Activated T-cell treated with anti-CD3 and anti-CD28 coated beads, Interleukin-2, amount 50 U/mL, for 4 hours (primary cell): Measurements from ENCODE around the gene CHRNB2. TPM values are rescaled to one million over a fixed set of nuclear protein-coding genes. Genes with fewer than 3 reads are reported as not detected.

Experiments used
- ATAC-seq, 2 donors: fragments of 200-7000 bp; cut with Tn5 transposase; one replicate each; pipeline ENCODE4 v1.10.0; 2021
- DNase-seq: peaks from one replicate; pipeline ENCODE4 v3.0.0-alpha.2; 2020
- H3K27me3 Mint-ChIP-seq: one replicate; pipeline ENCODE4 v1.8.0; 2021; ENCODE audit warnings: low read depth, mixed read lengths
- H3K36me3 Mint-ChIP-seq: one replicate; pipeline ENCODE4 v1.8.0; 2022; ENCODE audit warnings: mixed read lengths; ENCODE audit not compliant: insufficient read depth
- H3K4me1 Mint-ChIP-seq: one replicate; pipeline ENCODE4 v1.8.0; 2021; ENCODE audit warnings: low read depth, mixed read lengths
- H3K4me3 Mint-ChIP-seq: one replicate; pipeline ENCODE4 v1.8.0; 2021; ENCODE audit warnings: mild to moderate bottlenecking, moderate library complexity, mixed read lengths
- H3K9me3 Mint-ChIP-seq: one replicate; pipeline ENCODE4 v1.8.0; 2021; ENCODE audit warnings: mixed read lengths
- total RNA-seq, 3 donors: library from RNA; stranded (reverse); gene quantifications; one replicate each; pipeline ENCODE4 v1.2.1, GENCODE V29; 2021

CHRNB2 gene
- total RNA-seq, 3 donors from 2014 or later = 0.14 TPM; not detected in 2

- Mint-ChIP-seq H3K36me3 (peaks cover 18% of the 10 kb centered on the region), H3K27me3 (no peaks in the 10 kb centered on the region), H3K4me3 (no peak overlapping the region), H3K9me3 (no peaks in the 10 kb centered on the region), H3K4me1 (peaks cover 40% of the 10 kb centered on the region)
- ATAC-seq = no peak
- no peak for DNase-seq
Measured at GRCh38 chr1:154620751-154621150, 53.2 kb downstream of the CHRNB2 start.

DNA sequence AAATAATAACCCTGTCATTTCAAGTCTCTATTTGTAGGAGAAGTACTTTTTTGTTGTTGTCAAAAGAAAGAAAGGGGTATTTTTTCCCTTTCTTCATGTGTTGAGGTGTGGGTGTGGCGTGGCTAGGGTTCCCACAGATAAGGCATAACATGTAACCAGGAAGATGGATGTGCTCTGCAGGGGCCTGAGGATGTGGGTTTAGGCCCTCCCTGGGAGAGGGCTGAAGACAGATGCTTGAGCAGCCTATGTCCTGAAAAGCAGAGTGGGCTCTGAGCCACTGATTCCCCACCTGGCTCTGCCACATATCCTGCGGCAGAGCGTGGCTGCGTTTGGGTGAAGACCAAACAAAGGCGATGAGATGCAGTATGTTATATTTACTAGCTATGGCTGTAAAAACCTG is 54.3 kb downstream of the CHRNB2 start:
- DNase-seq (no peak), ATAC-seq (no peak)
- Mint-ChIP-seq H3K9me3 (no peaks in the 10 kb centered on the region), H3K36me3 (peaks cover 20% of the 10 kb centered on the region), H3K4me1 (peaks cover 43% of the 10 kb centered on the region), H3K27me3 (no peaks in the 10 kb centered on the region), H3K4me3 (no peak overlapping the region)

GRCh38 chr1:154622503-154623039 is 55.0 kb downstream of the CHRNB2 start:
- no peak for ATAC-seq
- Mint-ChIP-seq H3K4me1 (peaks cover 44% of the 10 kb centered on the region), H3K36me3 (peaks cover 22% of the 10 kb centered on the region), H3K9me3 (no peaks in the 10 kb centered on the region), H3K27me3 (no peaks in the 10 kb centered on the region), H3K4me3 (no peak overlapping the region)
- no peak for DNase-seq

DNA sequence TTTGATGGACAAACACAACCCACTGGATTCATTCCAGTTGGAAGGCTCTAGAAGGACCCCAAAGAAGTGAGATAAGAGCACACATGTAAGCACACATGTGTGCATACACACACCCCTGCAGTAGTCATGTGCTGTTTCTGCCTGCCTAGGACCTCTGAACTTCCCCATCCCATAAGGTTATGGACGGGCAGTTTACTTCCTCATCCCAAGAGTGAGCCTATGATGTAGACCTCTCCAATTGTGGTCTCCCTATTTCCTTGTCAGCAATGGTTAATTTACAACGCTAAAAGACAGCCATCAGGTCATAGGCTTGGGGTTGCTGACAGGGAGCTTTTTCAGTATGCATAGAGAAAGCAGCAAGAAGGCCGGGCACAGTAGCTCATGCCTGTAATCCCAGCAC is 55.8 kb downstream of the CHRNB2 start:
- ATAC-seq (no peak), DNase-seq (no peak)
- Mint-ChIP-seq H3K36me3 (peaks cover 22% of the 10 kb centered on the region), H3K4me1 (peaks cover 48% of the 10 kb centered on the region), H3K4me3 (no peak overlapping the region), H3K27me3 (no peaks in the 10 kb centered on the region), H3K9me3 (no peaks in the 10 kb centered on the region)

DNA sequence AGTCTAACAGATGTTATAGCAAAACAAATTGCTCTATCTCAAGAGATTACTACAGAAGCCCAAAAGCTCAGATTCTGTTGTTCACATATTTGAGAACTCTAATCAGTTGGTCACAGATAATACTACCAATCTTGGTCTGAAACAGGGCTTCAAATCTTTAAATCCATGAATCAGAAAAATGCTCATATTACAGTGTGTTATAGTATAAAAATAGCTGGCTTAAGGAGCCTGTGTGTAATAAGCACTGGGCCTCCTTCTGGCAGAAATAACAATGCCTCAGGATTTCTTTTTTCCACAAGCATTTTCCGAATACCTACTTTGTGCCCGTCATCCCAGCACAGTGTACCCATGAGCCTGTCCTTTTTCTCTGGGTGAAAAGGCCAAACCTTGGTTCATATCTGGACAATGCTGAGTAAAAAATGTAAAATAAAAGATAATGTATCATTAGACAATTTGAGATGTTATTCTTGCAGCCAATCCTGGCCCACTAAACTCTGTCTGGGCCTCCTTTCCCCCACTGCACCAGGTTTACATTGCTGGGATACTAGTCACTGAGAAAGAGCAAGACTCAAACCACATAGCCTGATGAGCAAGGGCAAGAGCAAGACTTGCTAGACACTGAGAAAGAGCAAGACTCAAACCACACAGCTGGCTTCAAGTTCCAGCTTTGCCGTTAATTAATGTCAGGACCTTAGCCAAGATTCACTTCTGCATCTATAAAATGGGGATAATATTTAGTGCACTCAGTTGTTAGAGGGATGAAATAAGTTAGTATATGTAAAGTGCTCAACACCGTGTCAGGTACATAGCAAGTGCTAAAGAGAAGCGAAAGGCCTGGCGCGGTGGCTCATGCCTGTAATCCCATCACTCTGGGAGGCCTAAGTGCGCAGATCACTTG is 57.4 kb downstream of the CHRNB2 start:
- peak overlapping the region; percentile 31 for H3K4me3 Mint-ChIP-seq
- DNase-seq (no peak), ATAC-seq (no peak)
- H3K9me3 Mint-ChIP-seq = peaks cover 12% of the 10 kb centered on the region
- peaks cover 25% of the 10 kb centered on the region for H3K36me3 Mint-ChIP-seq
- no peaks in the 10 kb centered on the region for H3K27me3 Mint-ChIP-seq
- peaks cover 48% of the 10 kb centered on the region for H3K4me1 Mint-ChIP-seq

DNA sequence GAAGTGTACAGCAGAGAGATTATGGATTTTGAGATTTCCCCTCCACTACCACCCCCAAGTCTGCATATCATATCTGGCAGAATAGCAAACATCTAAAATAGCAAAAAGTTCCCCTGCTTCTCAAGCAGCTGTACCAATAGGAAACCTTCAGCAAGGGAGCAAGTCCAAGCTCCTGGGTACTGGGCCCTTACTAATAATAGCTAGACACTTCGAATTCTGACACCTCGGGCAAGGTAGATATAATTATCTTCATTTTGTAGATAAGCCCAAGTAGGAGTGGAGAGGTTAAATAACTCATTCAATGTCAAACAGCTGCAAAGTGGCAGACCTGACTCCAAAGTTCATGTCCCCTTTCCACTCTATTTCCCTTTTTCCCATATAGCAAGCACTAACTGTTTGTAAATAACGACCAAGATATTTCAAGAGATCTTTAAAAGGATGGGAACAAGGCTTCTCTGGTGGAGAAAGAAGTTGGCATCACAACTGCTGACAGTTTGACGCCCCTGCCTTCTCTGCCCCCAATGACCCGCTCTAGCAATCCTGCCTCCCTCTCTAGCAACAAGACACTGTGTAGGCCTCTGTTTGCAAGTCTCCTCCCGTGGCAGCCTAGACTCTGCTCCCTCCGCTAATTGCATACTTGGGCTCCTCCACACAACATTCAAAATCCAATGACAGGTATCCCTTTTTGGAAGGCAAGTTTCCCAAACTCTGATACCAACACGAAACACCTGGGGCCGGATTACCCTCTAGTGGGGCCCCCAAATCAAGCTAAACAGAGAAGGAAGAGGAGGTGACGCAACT is 59.1 kb downstream of the CHRNB2 start:
- peaks cover 26% of the 10 kb centered on the region for H3K36me3 Mint-ChIP-seq
- DNase-seq (no peak), ATAC-seq (peak; percentile 15 to 23)
- H3K4me1 Mint-ChIP-seq = peaks cover 44% of the 10 kb centered on the region
- H3K4me3 Mint-ChIP-seq = peak overlapping the region; percentile 96
- no peaks in the 10 kb centered on the region for H3K27me3 Mint-ChIP-seq
- H3K9me3 Mint-ChIP-seq = peaks cover 13% of the 10 kb centered on the region

- ATAC-seq = peak; percentile 83 to 84
- peaks cover 39% of the 10 kb centered on the region for H3K4me1 Mint-ChIP-seq
- peaks cover 27% of the 10 kb centered on the region for H3K36me3 Mint-ChIP-seq
- H3K9me3 Mint-ChIP-seq = peaks cover 13% of the 10 kb centered on the region
- peak; percentile 94 for DNase-seq
- peak overlapping the region; percentile 96 for H3K4me3 Mint-ChIP-seq
- peaks cover 4% of the 10 kb centered on the region for H3K27me3 Mint-ChIP-seq
Measured at GRCh38 chr1:154627257-154628120, 59.9 kb downstream of the CHRNB2 start.

DNA sequence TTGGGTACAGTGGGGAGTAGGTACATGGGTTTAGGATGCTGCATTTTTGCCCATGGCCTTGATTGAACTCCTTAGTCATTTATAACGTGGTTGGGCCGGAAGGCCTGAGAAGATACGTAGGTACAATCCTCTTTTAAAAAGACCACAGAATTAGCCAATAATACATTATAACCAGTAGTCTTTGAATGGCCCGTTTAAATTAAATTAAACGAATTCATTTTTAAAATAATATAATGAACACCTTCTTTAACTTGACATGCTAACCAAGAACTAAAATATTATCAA is 60.5 kb downstream of the CHRNB2 start:
- H3K9me3 Mint-ChIP-seq = peaks cover 13% of the 10 kb centered on the region
- peaks cover 22% of the 10 kb centered on the region for H3K36me3 Mint-ChIP-seq
- DNase-seq (no peak), ATAC-seq (peak in 1 of 2 donors; percentile 24)
- H3K27me3 Mint-ChIP-seq = peaks cover 4% of the 10 kb centered on the region
- peak overlapping the region; percentile 96 for H3K4me3 Mint-ChIP-seq
- H3K4me1 Mint-ChIP-seq = peaks cover 33% of the 10 kb centered on the region

DNA sequence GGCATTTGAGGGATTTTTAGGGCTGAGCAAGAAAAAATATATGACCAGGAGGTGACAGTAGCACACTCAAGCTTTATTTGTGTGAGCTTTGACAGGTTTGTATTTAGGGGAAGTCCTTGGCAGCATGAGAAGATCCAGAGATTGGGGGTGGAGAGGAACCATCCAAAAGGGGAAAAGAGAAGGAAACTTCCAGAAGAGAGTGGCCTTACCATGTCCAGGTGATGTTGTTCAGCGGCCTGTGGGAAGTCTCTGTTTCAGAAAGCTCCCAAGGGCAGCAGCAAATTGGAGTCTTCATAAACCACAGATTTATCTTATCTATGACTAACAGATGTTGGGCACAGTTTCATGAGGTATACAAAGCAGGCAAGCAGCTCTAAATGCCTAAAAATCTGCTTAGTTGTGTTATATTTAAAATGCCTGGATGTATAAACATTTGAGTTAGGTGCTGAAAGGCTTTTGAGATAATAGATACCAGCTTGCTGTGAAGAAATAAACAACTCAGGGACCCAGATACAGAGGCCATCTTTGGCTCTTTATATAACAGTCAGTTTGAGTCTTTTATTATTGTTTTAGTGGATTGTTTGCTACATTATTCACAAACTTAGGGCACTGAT is 61.6 kb downstream of the CHRNB2 start:
- DNase-seq (no peak), ATAC-seq (no peak)
- Mint-ChIP-seq H3K4me1 (peaks cover 29% of the 10 kb centered on the region), H3K36me3 (peaks cover 14% of the 10 kb centered on the region), H3K4me3 (no peak overlapping the region), H3K9me3 (peaks cover 13% of the 10 kb centered on the region), H3K27me3 (peaks cover 8% of the 10 kb centered on the region)

Other genes starting within 250 kb of the CHRNB2 start
- not detected for gene AQP10, start 246.7 kb upstream of the CHRNB2 start, total RNA-seq
- 10 to 100 TPM; 73.1 to 74.9 (median 73.4) TPM for gene ATP8B2, start 242.3 kb upstream of the CHRNB2 start, total RNA-seq
- 10 to 100 TPM; 20.7 to 28.7 (median 24.1) TPM for gene IL6R, start 162.4 kb upstream of the CHRNB2 start, total RNA-seq
- gene TDRD10, start 65.6 kb upstream of the CHRNB2 start, total RNA-seq = not detected
- under 1 TPM; 0.03 to 0.14 (median 0.05) TPM for gene SHE, start 65.4 kb upstream of the CHRNB2 start, total RNA-seq
- 100 to 1,000 TPM in 2 of 3 donors, 10 to 100 TPM in 1; 99.0 to 106 (median 103) TPM for gene UBE2Q1, start 9.1 kb upstream of the CHRNB2 start, total RNA-seq
- 100 to 1,000 TPM; 218 to 245 (median 245) TPM for gene ADAR, start 40.4 kb downstream of the CHRNB2 start, total RNA-seq